Measurements from ENCODE around the gene TSPAN1. TPM values are rescaled to one million over a fixed set of nuclear protein-coding genes. Genes with fewer than 3 reads are reported as not detected.
A peak's percentile ranks its signal among the peaks of the same experiment; 100 is the strongest.

TSPAN1 gene
- total RNA-seq, 1 experiment from 2014 or later = 134 TPM

GRCh38 chr1:46187106-46187869 lies 12.4 kb downstream of the TSPAN1 start:
- peaks cover 84% of the 10 kb centered on the region for H3F3A ChIP-seq (ENCODE audit: insufficient read depth, low read depth)
- peaks cover 39% of the 10 kb centered on the region for H3K79me2 ChIP-seq (ENCODE audit: low read depth)
- peaks cover 52% of the 10 kb centered on the region for H3K36me3 ChIP-seq (ENCODE audit: low read depth)
- ChIA-PET CTCF (interaction anchor here (0.7 kb wide), 1 partner anchor 1445 kb away, joined by 4 read pairs; no protein-coding TSS in a partner anchor), POLR2A (ENCODE audit: unreplicated experiment) (interaction anchor here (0.7 to 0.8 kb wide), 2 partner anchors 30 to 36 kb away, joined by 3 to 4 read pairs; no protein-coding TSS in a partner anchor)
- DNase-seq = no peak
- H3K4me1 ChIP-seq (replicated peaks; ENCODE audit: insufficient read depth) = peaks cover 58% of the 10 kb centered on the region
- H3K9me2 ChIP-seq (ENCODE audit: insufficient read depth) = no peaks in the 10 kb centered on the region
- no peaks in the 10 kb centered on the region for H3K9me3 ChIP-seq (ENCODE audit: insufficient read depth, low read depth)
- H3K27ac ChIP-seq = peak overlapping the region; percentile 53; the same call in 1 of the 2 replicates
- no peak overlapping the region for H3K4me2 ChIP-seq
- TF ChIP-seq EZH2 (IDR thresholded peaks at IDR 0.05; ENCODE audit: low read depth) = no peak
- no peak for TF ChIP-seq CTCF (conservative IDR thresholded peaks at IDR 0.05)
- H3K27me3 ChIP-seq (ENCODE audit: insufficient read depth, low read depth) = no peaks in the 10 kb centered on the region
- H2AFZ ChIP-seq = no peak overlapping the region
- intact Hi-C loops (cut with micrococcal nuclease; ENCODE audit: unreplicated experiment) = loop anchor here (10.0 kb wide), 1 partner anchor 1172 kb away; the partner anchor contains the start of genes HECTD3 and UROD
- no peak overlapping the region for H3K4me3 ChIP-seq
- H4K20me1 ChIP-seq (ENCODE audit: insufficient read depth) = peaks cover 7% of the 10 kb centered on the region; the same call in 1 of the 2 replicates
- no TSS peak for BruUV-seq (replicated peaks)

DNA sequence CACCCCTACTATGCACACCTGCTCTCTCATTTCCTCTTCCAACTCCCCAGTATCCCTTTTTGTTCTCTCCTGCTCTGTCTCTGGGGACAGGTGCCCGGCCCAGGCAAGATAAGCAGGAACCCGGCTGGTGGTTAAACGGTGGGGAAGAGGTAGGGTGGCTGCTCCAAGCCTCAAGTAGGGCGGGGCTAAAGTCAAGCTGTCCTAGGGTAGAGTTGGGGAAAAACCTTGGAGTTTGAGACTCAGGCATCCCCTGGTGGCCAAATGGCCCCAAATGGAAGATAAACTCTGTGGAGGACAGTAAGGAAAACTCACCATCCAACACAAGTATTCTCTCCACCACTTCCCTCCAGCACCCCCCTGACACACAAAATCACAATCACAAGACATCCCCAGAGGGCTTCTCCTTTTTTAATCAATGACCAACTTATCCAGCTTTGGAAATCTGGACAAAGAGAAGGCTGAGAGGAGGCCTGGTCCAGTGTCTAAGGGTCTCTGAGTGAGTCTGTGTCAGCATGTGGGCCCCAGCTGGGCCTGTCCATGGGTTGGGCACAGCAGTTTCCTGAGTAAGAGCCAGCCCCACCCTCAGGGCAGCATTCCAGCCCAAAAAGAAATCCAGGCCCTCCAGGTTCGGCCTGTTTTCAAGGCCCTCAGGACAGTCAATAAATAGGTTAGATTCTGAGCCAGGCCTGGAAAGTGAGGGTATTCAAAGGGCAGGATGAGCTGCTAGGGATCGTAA lies 13.6 kb downstream of the TSPAN1 start:
- TF ChIP-seq CTCF (conservative IDR thresholded peaks at IDR 0.05) (peak; percentile 27; the same call in 1 of the 2 replicates), EZH2 (IDR thresholded peaks at IDR 0.05; ENCODE audit: low read depth) (no peak)
- Histone ChIP-seq H2AFZ (no peak overlapping the region), H3K27me3 (ENCODE audit: insufficient read depth, low read depth) (no peaks in the 10 kb centered on the region), H3K4me3 (no peak overlapping the region), H3K4me1 (replicated peaks; ENCODE audit: insufficient read depth) (peaks cover 49% of the 10 kb centered on the region), H3K36me3 (ENCODE audit: low read depth) (peaks cover 52% of the 10 kb centered on the region), H3K79me2 (ENCODE audit: low read depth) (peaks cover 33% of the 10 kb centered on the region), H3K4me2 (peak overlapping the region; percentile 17; the same call in 1 of the 2 replicates), H4K20me1 (ENCODE audit: insufficient read depth) (peaks cover 7% of the 10 kb centered on the region; the same call in 1 of the 2 replicates), H3K9me3 (ENCODE audit: insufficient read depth, low read depth) (no peaks in the 10 kb centered on the region), H3K27ac (peak overlapping the region; percentile 53), H3K9me2 (ENCODE audit: insufficient read depth) (no peaks in the 10 kb centered on the region), H3F3A (ENCODE audit: insufficient read depth, low read depth) (peaks cover 82% of the 10 kb centered on the region)
- DNase-seq = peak in 1 of 2 experiments; percentile 74
- ChIA-PET CTCF (interaction anchor here (0.7 kb wide), 1 partner anchor 35 kb away, joined by 3 read pairs; no protein-coding TSS in a partner anchor), POLR2A (ENCODE audit: unreplicated experiment) (interaction anchor here (0.6 to 0.7 kb wide), 2 partner anchors 128 to 144 kb away, joined by 3 to 8 read pairs; no protein-coding TSS in a partner anchor)
- no TSS peak for BruUV-seq (replicated peaks)
- intact Hi-C loops (cut with micrococcal nuclease; ENCODE audit: unreplicated experiment) = loop anchor here (1.0 to 10.0 kb wide), 2 partner anchors 10 to 1174 kb away; partner anchors contain the start of genes HECTD3, POMGNT1 and UROD

DNA sequence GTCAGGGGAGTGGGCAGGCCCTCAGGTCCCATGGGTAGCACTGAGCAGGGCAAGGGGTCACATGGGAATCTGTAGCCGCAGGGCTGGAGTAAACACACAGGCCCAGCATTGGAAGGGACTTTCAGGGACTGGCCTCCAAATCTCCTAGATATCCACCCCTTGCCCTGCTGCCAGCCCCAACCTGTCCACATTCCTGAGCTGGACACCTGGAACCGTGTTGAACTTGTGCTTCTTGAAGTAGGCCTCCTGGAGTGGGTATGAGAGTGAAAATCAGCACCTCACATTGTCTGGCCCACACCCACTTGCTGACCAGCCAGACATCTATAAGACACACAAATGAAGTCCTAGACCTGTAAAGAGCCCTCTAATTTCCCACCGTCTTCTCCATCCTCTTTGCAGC lies 15.7 kb downstream of the TSPAN1 start:
- no TSS peak for BruUV-seq (replicated peaks)
- Histone ChIP-seq H3K36me3 (ENCODE audit: low read depth) (peaks cover 34% of the 10 kb centered on the region), H3K27me3 (ENCODE audit: insufficient read depth, low read depth) (no peaks in the 10 kb centered on the region), H3K79me2 (ENCODE audit: low read depth) (peaks cover 14% of the 10 kb centered on the region), H3K9me2 (ENCODE audit: insufficient read depth) (no peaks in the 10 kb centered on the region), H2AFZ (no peak overlapping the region), H3K4me2 (no peak overlapping the region), H3K27ac (no peak overlapping the region), H3F3A (ENCODE audit: insufficient read depth, low read depth) (peaks cover 83% of the 10 kb centered on the region), H3K9me3 (ENCODE audit: insufficient read depth, low read depth) (no peaks in the 10 kb centered on the region), H3K4me3 (no peak overlapping the region), H4K20me1 (ENCODE audit: insufficient read depth) (peaks cover 7% of the 10 kb centered on the region; the same call in 1 of the 2 replicates), H3K4me1 (replicated peaks; ENCODE audit: insufficient read depth) (peaks cover 29% of the 10 kb centered on the region)
- POLR2A ChIA-PET (ENCODE audit: unreplicated experiment) = no interaction called here
- DNase-seq = no peak
- intact Hi-C loops (cut with micrococcal nuclease; ENCODE audit: unreplicated experiment) = no loop called here
- CTCF ChIA-PET = interaction anchor here (0.7 to 1.5 kb wide), 3 partner anchors 10 to 33 kb away, joined by 3 to 7 read pairs (median 3); no protein-coding TSS in a partner anchor
- TF ChIP-seq EZH2 (IDR thresholded peaks at IDR 0.05; ENCODE audit: low read depth) (no peak), CTCF (conservative IDR thresholded peaks at IDR 0.05) (no peak)
